ENCODE data around the gene GALNT9.

The GALNT9 gene

GRCh38 chr12:132207083-132207775 is 122.2 kb downstream of the GALNT9 start:
- Histone ChIP-seq H3K4me1 (ENCODE audit: low read length) (no peaks in the 10 kb centered on the region), H2AFZ (ENCODE audit: low read depth, low read length) (no peak overlapping the region), H4K20me1 (ENCODE audit: insufficient read depth, low read length) (no peaks in the 10 kb centered on the region)

GRCh38 chr12:132206046-132206434 is 123.3 kb downstream of the GALNT9 start:
- H3K9ac ChIP-seq (ENCODE audit: low read length), result no peak overlapping the region
- no peak overlapping the region for H3K4me3 ChIP-seq (ENCODE audit: low read length)
- H3K79me2 ChIP-seq (ENCODE audit: low read length), result no peaks in the 10 kb centered on the region
- H2AFZ ChIP-seq (ENCODE audit: low read depth, low read length), result no peak overlapping the region
- H3K4me2 ChIP-seq (ENCODE audit: low read length), result no peak overlapping the region
- H3K4me1 ChIP-seq (ENCODE audit: low read length), result no peaks in the 10 kb centered on the region
- TF ChIP-seq CTCF (IDR thresholded peaks at IDR 0.05; ENCODE audit: low read depth, low read length), result no peak
- no peak for TF ChIP-seq EZH2phosphoT487 (IDR thresholded peaks at IDR 0.05; ENCODE audit: low read depth)
- H4K20me1 ChIP-seq (ENCODE audit: insufficient read depth, low read length), result no peaks in the 10 kb centered on the region
- H3K27ac ChIP-seq (ENCODE audit: low read length), result no peak overlapping the region
- H3K27me3 ChIP-seq (ENCODE audit: low read depth, low read length), result no peaks in the 10 kb centered on the region
- H3K9me3 ChIP-seq (ENCODE audit: insufficient read depth, low read length), result no peaks in the 10 kb centered on the region
- H3K36me3 ChIP-seq (replicated peaks; ENCODE audit: low read depth, low read length), result no peaks in the 10 kb centered on the region

More at GRCh38 chr12:132207083-132207775, 122.2 kb downstream of the GALNT9 start:
- Histone ChIP-seq H3K4me3 (ENCODE audit: low read length) (no peak overlapping the region), H3K27ac (ENCODE audit: low read length) (no peak overlapping the region), H3K79me2 (ENCODE audit: low read length) (no peaks in the 10 kb centered on the region), H3K36me3 (replicated peaks; ENCODE audit: low read depth, low read length) (no peaks in the 10 kb centered on the region), H3K4me2 (ENCODE audit: low read length) (no peak overlapping the region), H3K9ac (ENCODE audit: low read length) (no peak overlapping the region), H3K27me3 (ENCODE audit: low read depth, low read length) (no peaks in the 10 kb centered on the region), H3K9me3 (ENCODE audit: insufficient read depth, low read length) (no peaks in the 10 kb centered on the region)
- TF ChIP-seq EZH2phosphoT487 (IDR thresholded peaks at IDR 0.05; ENCODE audit: low read depth) (no peak), CTCF (IDR thresholded peaks at IDR 0.05; ENCODE audit: low read depth, low read length) (no peak)

GRCh38 chr12:132205271-132206045 is 123.9 kb downstream of the GALNT9 start:
- H3K79me2 ChIP-seq (ENCODE audit: low read length), result no peaks in the 10 kb centered on the region
- H3K9me3 ChIP-seq (ENCODE audit: insufficient read depth, low read length), result no peaks in the 10 kb centered on the region
- H3K4me2 ChIP-seq (ENCODE audit: low read length), result no peak overlapping the region
- no peak overlapping the region for H3K9ac ChIP-seq (ENCODE audit: low read length)
- H2AFZ ChIP-seq (ENCODE audit: low read depth, low read length), result no peak overlapping the region
- no peaks in the 10 kb centered on the region for H3K36me3 ChIP-seq (replicated peaks; ENCODE audit: low read depth, low read length)
- H3K4me1 ChIP-seq (ENCODE audit: low read length), result no peaks in the 10 kb centered on the region
- no peaks in the 10 kb centered on the region for H4K20me1 ChIP-seq (ENCODE audit: insufficient read depth, low read length)
- H3K27ac ChIP-seq (ENCODE audit: low read length), result no peak overlapping the region
- no peak for TF ChIP-seq EZH2phosphoT487 (IDR thresholded peaks at IDR 0.05; ENCODE audit: low read depth)
- TF ChIP-seq CTCF (IDR thresholded peaks at IDR 0.05; ENCODE audit: low read depth, low read length), result no peak
- H3K4me3 ChIP-seq (ENCODE audit: low read length), result no peak overlapping the region
- no peaks in the 10 kb centered on the region for H3K27me3 ChIP-seq (ENCODE audit: low read depth, low read length)

GRCh38 chr12:132204793-132205270 is 124.6 kb downstream of the GALNT9 start:
- H3K9ac ChIP-seq (ENCODE audit: low read length), result no peak overlapping the region
- no peaks in the 10 kb centered on the region for H3K9me3 ChIP-seq (ENCODE audit: insufficient read depth, low read length)
- TF ChIP-seq CTCF (IDR thresholded peaks at IDR 0.05; ENCODE audit: low read depth, low read length) (no peak), EZH2phosphoT487 (IDR thresholded peaks at IDR 0.05; ENCODE audit: low read depth) (no peak)
- H3K27me3 ChIP-seq (ENCODE audit: low read depth, low read length), result no peaks in the 10 kb centered on the region
- H3K4me3 ChIP-seq (ENCODE audit: low read length), result no peak overlapping the region
- no peak overlapping the region for H2AFZ ChIP-seq (ENCODE audit: low read depth, low read length)
- no peak overlapping the region for H3K27ac ChIP-seq (ENCODE audit: low read length)
- H3K36me3 ChIP-seq (replicated peaks; ENCODE audit: low read depth, low read length), result no peaks in the 10 kb centered on the region
- H3K4me1 ChIP-seq (ENCODE audit: low read length), result no peaks in the 10 kb centered on the region
- no peak overlapping the region for H3K4me2 ChIP-seq (ENCODE audit: low read length)
- no peaks in the 10 kb centered on the region for H4K20me1 ChIP-seq (ENCODE audit: insufficient read depth, low read length)
- no peaks in the 10 kb centered on the region for H3K79me2 ChIP-seq (ENCODE audit: low read length)

All from OCI-LY3 (cell line).